NCI-H1417 (cell line): ENCODE data around the gene RSRC1.
"Not testable (repeated sequence)": the region's sequence is repeated elsewhere in the genome, so short reads cannot be mapped to it uniquely, and the experiment has no call there.

Experiments used
- DNase-seq, 3 experiments: peaks; one replicate each; lab custom pipeline; 2025; lab: John Stamatoyannopoulos, UW

Gene RSRC1

GRCh38 chr3:158404131-158404718 lies 294.3 kb downstream of the RSRC1 start:
- peak in 1 of 3 experiments; percentile 11 for DNase-seq

GRCh38 chr3:158405507-158405906 lies 295.6 kb downstream of the RSRC1 start:
- DNase-seq, result peak in 1 of 3 experiments; percentile 41

- peak in 1 of 3 experiments; percentile 18 for DNase-seq
Observed at GRCh38 chr3:158407844-158408517, 298.1 kb downstream of the RSRC1 start.

GRCh38 chr3:158408518-158408897 lies 298.6 kb downstream of the RSRC1 start:
- DNase-seq, result not testable (repeated sequence)

GRCh38 chr3:158418035-158418434 lies 308.1 kb downstream of the RSRC1 start:
- DNase-seq, result no peak

GRCh38 chr3:158419820-158420653 lies 310.1 kb downstream of the RSRC1 start:
- DNase-seq, result no peak

GRCh38 chr3:158420654-158421396 lies 310.9 kb downstream of the RSRC1 start:
- no peak for DNase-seq

- DNase-seq, result peak in 1 of 3 experiments; percentile 40
Observed at GRCh38 chr3:158430448-158430847, 320.6 kb downstream of the RSRC1 start.

- DNase-seq, result no peak
Observed at GRCh38 chr3:158430968-158431367, 321.1 kb downstream of the RSRC1 start.

- no peak for DNase-seq
Observed at GRCh38 chr3:158431829-158432228, 321.9 kb downstream of the RSRC1 start.

- DNase-seq, result peak; percentile 8 to 75 (median 42)
Observed at GRCh38 chr3:158434412-158435038, 324.6 kb downstream of the RSRC1 start.

GRCh38 chr3:158443632-158444031 lies 333.7 kb downstream of the RSRC1 start:
- DNase-seq, result no peak

GRCh38 chr3:158447408-158447807 lies 337.5 kb downstream of the RSRC1 start:
- no peak for DNase-seq

- DNase-seq, result peak in 1 of 3 experiments; percentile 32
Observed at GRCh38 chr3:158451405-158452055, 341.6 kb downstream of the RSRC1 start.

GRCh38 chr3:158452334-158452733 lies 342.4 kb downstream of the RSRC1 start:
- no peak for DNase-seq

- no peak for DNase-seq
Observed at GRCh38 chr3:158453004-158453403, 343.1 kb downstream of the RSRC1 start.

- no peak for DNase-seq
Observed at GRCh38 chr3:158453865-158454264, 344.0 kb downstream of the RSRC1 start.

GRCh38 chr3:158455406-158455805 lies 345.5 kb downstream of the RSRC1 start:
- DNase-seq, result no peak

GRCh38 chr3:158456114-158456513 lies 346.2 kb downstream of the RSRC1 start:
- DNase-seq, result peak in 2 of 3 experiments; percentile 5 to 33

GRCh38 chr3:158458464-158458863 lies 348.6 kb downstream of the RSRC1 start:
- DNase-seq, result peak in 2 of 3 experiments; percentile 54 to 93

- no peak for DNase-seq
Observed at GRCh38 chr3:158460926-158461325, 351.0 kb downstream of the RSRC1 start.
